Activated T-cell treated with anti-CD3 and anti-CD28 coated beads, Interleukin-2, amount 50 U/mL, for 72 hours (primary cell): ENCODE results near the gene SIRPD. TPM values are rescaled to one million over a fixed set of nuclear protein-coding genes. Genes with fewer than 3 reads are reported as not detected.
A peak's percentile ranks its signal among the peaks of the same experiment; 100 is the strongest.

Source experiments
- ATAC-seq, 2 donors: fragments of 150-1000 bp; cut with Tn5 transposase; replicated peaks in 1 of 2; 2 replicates each; pipeline ENCODE4 v1.10.0; 2021; ENCODE audit warnings: moderate library complexity in 2 of 2, mild to moderate bottlenecking in 1 of 2
- DNase-seq, 2 donors: peaks; one replicate each; pipeline ENCODE4 v3.0.0; 2021 to 2022; ENCODE audit warnings: mixed read lengths in 1 of 2
- H3K27ac Mint-ChIP-seq: one replicate; pipeline ENCODE4 v1.8.0; 2022; ENCODE audit warnings: mild to moderate bottlenecking, moderate library complexity, mixed read lengths
- H3K27me3 Mint-ChIP-seq: one replicate; pipeline ENCODE4 v1.8.0; 2022; ENCODE audit warnings: low read depth, mixed read lengths
- H3K36me3 Mint-ChIP-seq, 2 donors: one replicate each; pipeline ENCODE4 v1.8.0; 2022; ENCODE audit warnings: mixed read lengths in 2 of 2, mild to moderate bottlenecking in 1 of 2; ENCODE audit not compliant: insufficient read depth in 2 of 2
- H3K4me1 Mint-ChIP-seq: one replicate; pipeline ENCODE4 v1.8.0; 2022; ENCODE audit warnings: low read depth, mixed read lengths
- H3K4me3 Mint-ChIP-seq, 2 donors: one replicate each; pipeline ENCODE4 v1.8.0; 2022; ENCODE audit warnings: mild to moderate bottlenecking in 2 of 2, mixed read lengths in 2 of 2, moderate library complexity in 2 of 2
- H3K9me3 Mint-ChIP-seq, 2 donors: one replicate each; pipeline ENCODE4 v1.8.0; 2022; ENCODE audit warnings: mixed read lengths in 2 of 2
- total RNA-seq, 2 donors: library from RNA; stranded (reverse); gene quantifications; one replicate each; pipeline ENCODE4 v1.2.3, GENCODE V29; 2022

SIRPD gene
- total RNA-seq, 2 donors from 2014 or later = not detected

GRCh38 chr20:1567392-1568162 lies 10.1 kb upstream of the SIRPD start:
- Mint-ChIP-seq H3K4me1 (peaks cover 23% of the 10 kb centered on the region), H3K36me3 (peaks cover 8 to 18% of the 10 kb centered on the region in 2 donors), H3K9me3 (peaks cover 6 to 9% of the 10 kb centered on the region in 2 donors), H3K27me3 (no peaks in the 10 kb centered on the region), H3K4me3 (no peak overlapping the region), H3K27ac (no peak overlapping the region)
- DNase-seq (no peak), ATAC-seq (no peak)

- DNase-seq (no peak), ATAC-seq (no peak)
- H3K36me3 Mint-ChIP-seq = peaks cover 8 to 19% of the 10 kb centered on the region in 2 donors
- H3K4me1 Mint-ChIP-seq = peaks cover 31% of the 10 kb centered on the region
- no peaks in the 10 kb centered on the region for H3K27me3 Mint-ChIP-seq
- H3K27ac Mint-ChIP-seq = no peak overlapping the region
- H3K4me3 Mint-ChIP-seq = no peak overlapping the region
- peaks cover 6 to 10% of the 10 kb centered on the region in 2 donors for H3K9me3 Mint-ChIP-seq
These were observed 9.2 kb upstream of the SIRPD start for GRCh38 chr20:1566701-1567100.

- no peak for ATAC-seq
- H3K4me1 Mint-ChIP-seq = peaks cover 32% of the 10 kb centered on the region
- H3K9me3 Mint-ChIP-seq = peaks cover 6 to 10% of the 10 kb centered on the region in 2 donors
- H3K36me3 Mint-ChIP-seq = peaks cover 8 to 19% of the 10 kb centered on the region in 2 donors
- DNase-seq = no peak
- no peak overlapping the region for H3K4me3 Mint-ChIP-seq
- no peaks in the 10 kb centered on the region for H3K27me3 Mint-ChIP-seq
- no peak overlapping the region for H3K27ac Mint-ChIP-seq
These were observed 8.0 kb upstream of the SIRPD start for GRCh38 chr20:1565461-1565860.

GRCh38 chr20:1563598-1563997 lies 6.1 kb upstream of the SIRPD start:
- Mint-ChIP-seq H3K27ac (no peak overlapping the region), H3K4me3 (no peak overlapping the region), H3K9me3 (peaks cover 6 to 13% of the 10 kb centered on the region in 2 donors), H3K36me3 (peaks cover 8 to 19% of the 10 kb centered on the region in 2 donors), H3K27me3 (no peaks in the 10 kb centered on the region), H3K4me1 (peaks cover 27% of the 10 kb centered on the region)
- ATAC-seq (no peak), DNase-seq (no peak)

GRCh38 chr20:1562622-1563021 lies 5.1 kb upstream of the SIRPD start:
- no peak for ATAC-seq
- H3K4me1 Mint-ChIP-seq = peaks cover 17% of the 10 kb centered on the region

DNA sequence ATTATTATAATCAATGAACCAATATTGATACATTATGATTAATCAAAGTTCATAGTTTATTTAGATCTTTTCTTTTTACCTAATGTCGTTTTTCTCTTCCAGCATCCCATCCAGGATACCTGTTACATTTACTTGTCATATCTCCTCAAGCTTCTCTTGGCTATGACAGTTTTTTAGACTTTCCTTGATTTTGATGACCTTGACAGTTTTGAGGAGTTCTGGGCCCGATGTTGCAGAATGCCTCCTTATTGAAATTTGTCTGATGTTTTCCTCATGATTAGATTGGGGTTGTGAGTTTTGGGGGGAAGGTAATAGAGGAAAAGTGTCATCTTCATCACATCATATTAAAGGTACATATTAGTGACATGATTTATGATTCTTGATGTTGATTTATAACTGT lies 3.8 kb upstream of the SIRPD start:
- Mint-ChIP-seq H3K36me3 (peaks cover 10 to 19% of the 10 kb centered on the region in 2 donors), H3K27me3 (no peaks in the 10 kb centered on the region), H3K27ac (no peak overlapping the region)

More at GRCh38 chr20:1562622-1563021, 5.1 kb upstream of the SIRPD start:
- Mint-ChIP-seq H3K9me3 (peaks cover 6 to 13% of the 10 kb centered on the region in 2 donors), H3K27ac (no peak overlapping the region), H3K4me3 (no peak overlapping the region), H3K36me3 (peaks cover 8 to 19% of the 10 kb centered on the region in 2 donors), H3K27me3 (no peaks in the 10 kb centered on the region)
- DNase-seq = no peak

GRCh38 chr20:1555952-1556351 lies 1.6 kb downstream of the SIRPD start:
- no peaks in the 10 kb centered on the region for H3K27me3 Mint-ChIP-seq
- H3K4me1 Mint-ChIP-seq = peaks cover 5% of the 10 kb centered on the region
- H3K4me3 Mint-ChIP-seq = no peak overlapping the region
- ATAC-seq (no peak), DNase-seq (no peak)
- H3K36me3 Mint-ChIP-seq = peaks cover 0 to 5% of the 10 kb centered on the region in 2 donors
- peaks cover 5 to 6% of the 10 kb centered on the region in 2 donors for H3K9me3 Mint-ChIP-seq
- H3K27ac Mint-ChIP-seq = no peak overlapping the region

More for the DNA sequence above, 3.8 kb upstream of the SIRPD start:
- Mint-ChIP-seq H3K4me3 (no peak overlapping the region), H3K9me3 (peaks cover 9 to 13% of the 10 kb centered on the region in 2 donors), H3K4me1 (peaks cover 16% of the 10 kb centered on the region)
- DNase-seq (no peak), ATAC-seq (no peak)

DNA sequence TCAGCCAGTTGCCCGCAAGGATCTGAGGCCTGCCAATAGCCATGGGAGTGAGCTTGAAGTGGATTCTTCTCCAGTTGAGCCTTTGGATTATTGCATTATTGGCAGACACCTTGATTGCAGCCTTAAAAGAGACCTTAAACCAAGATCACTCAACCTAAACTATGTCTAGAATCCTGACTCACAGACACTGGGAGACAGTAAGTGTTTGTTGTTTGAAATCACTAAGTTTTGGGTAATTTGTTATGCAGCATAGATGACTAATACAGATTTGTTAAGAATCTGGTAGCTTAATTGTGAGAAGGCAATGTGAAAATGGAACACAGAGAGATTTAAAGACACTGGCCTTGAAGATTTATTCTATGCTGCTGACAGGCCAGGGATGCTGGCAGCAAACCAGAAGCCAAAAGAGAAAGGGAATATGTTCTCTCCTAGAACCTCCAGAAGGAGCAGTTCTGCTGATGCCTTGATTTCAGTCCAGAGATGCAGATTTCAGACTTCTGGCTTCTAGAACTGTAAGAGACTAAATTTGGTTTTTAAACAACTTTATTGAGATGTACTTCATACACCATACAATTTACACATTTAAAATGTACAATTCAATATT lies 17.6 kb downstream of the SIRPD start:
- Mint-ChIP-seq H3K36me3 (peaks cover 0 to 3% of the 10 kb centered on the region in 2 donors), H3K9me3 (peaks cover 7 to 12% of the 10 kb centered on the region in 2 donors), H3K4me3 (no peak overlapping the region), H3K4me1 (peaks cover 11% of the 10 kb centered on the region), H3K27ac (no peak overlapping the region), H3K27me3 (no peaks in the 10 kb centered on the region)
- ATAC-seq = no peak
- DNase-seq = no peak

DNA sequence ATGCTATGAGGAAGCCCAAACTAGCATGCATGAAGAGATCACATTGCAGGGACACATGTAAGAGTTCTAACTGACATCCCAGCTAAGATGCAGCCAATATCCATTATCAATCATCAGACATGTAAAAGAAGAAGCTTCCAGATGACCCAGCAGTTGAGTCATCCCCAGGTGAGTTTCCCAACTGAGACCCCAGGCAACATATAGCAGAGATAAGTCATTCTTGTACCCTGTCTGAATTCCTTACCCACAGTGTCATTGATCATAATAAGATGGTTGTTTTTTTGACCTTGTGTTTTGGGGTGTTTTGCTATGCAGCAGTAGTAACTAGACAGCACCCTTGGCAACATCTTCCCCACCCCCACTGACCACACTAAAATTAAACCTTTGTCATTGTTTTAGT lies 18.9 kb downstream of the SIRPD start:
- Mint-ChIP-seq H3K4me3 (no peak overlapping the region), H3K36me3 (no peaks in the 10 kb centered on the region), H3K27ac (no peak overlapping the region), H3K4me1 (peaks cover 11% of the 10 kb centered on the region), H3K27me3 (no peaks in the 10 kb centered on the region), H3K9me3 (peaks cover 7 to 10% of the 10 kb centered on the region in 2 donors)
- ATAC-seq (peak in 1 of 2 donors; percentile 11), DNase-seq (no peak)

GRCh38 chr20:1537731-1538058 lies 19.8 kb downstream of the SIRPD start:
- H3K27ac Mint-ChIP-seq = no peak overlapping the region
- DNase-seq (no peak), ATAC-seq (no peak)
- H3K4me1 Mint-ChIP-seq = peaks cover 11% of the 10 kb centered on the region
- H3K4me3 Mint-ChIP-seq = peak overlapping the region in 1 of 2 donors; percentile 22
- H3K9me3 Mint-ChIP-seq = peaks cover 4 to 10% of the 10 kb centered on the region in 2 donors
- no peaks in the 10 kb centered on the region for H3K36me3 Mint-ChIP-seq
- no peaks in the 10 kb centered on the region for H3K27me3 Mint-ChIP-seq

- Mint-ChIP-seq H3K36me3 (no peaks in the 10 kb centered on the region), H3K4me1 (peaks cover 11% of the 10 kb centered on the region), H3K4me3 (no peak overlapping the region), H3K27ac (no peak overlapping the region), H3K9me3 (peaks cover 4 to 7% of the 10 kb centered on the region in 2 donors), H3K27me3 (no peaks in the 10 kb centered on the region)
- no peak for ATAC-seq
- no peak for DNase-seq
These were observed 20.4 kb downstream of the SIRPD start for GRCh38 chr20:1536893-1537730.

- H3K4me1 Mint-ChIP-seq = peaks cover 16% of the 10 kb centered on the region
- H3K27ac Mint-ChIP-seq = no peak overlapping the region
- DNase-seq (no peak), ATAC-seq (no peak)
- H3K9me3 Mint-ChIP-seq = peaks cover 3% of the 10 kb centered on the region in 2 donors
- no peaks in the 10 kb centered on the region for H3K36me3 Mint-ChIP-seq
- H3K27me3 Mint-ChIP-seq = no peaks in the 10 kb centered on the region
- no peak overlapping the region for H3K4me3 Mint-ChIP-seq
These were observed 21.9 kb downstream of the SIRPD start for GRCh38 chr20:1535420-1536175.
